Neural cell (in vitro differentiated cells): ENCODE data around the gene JUNB. TPM values are rescaled to one million over a fixed set of nuclear protein-coding genes. Genes with fewer than 3 reads are reported as not detected.

Experiments
- H2AFZ ChIP-seq: fragments of 200-600, 300-800 bp; sonication (generic), shearing (Covaris generic); 2 replicates; pipeline ENCODE4 v1.6.0; 2014; ENCODE audit warnings: low read depth, mild to moderate bottlenecking, antibody characterized with exemption, low read length, moderate library complexity
- H3F3A ChIP-seq: fragments of 200-600 bp; shearing (Covaris generic); 2 replicates; pipeline ENCODE4 v1.6.1; 2016; ENCODE audit warnings: mild to moderate bottlenecking, moderate library complexity, mixed read lengths, antibody characterized with exemption, low read length; ENCODE audit not compliant: insufficient read depth, poor library complexity, severe bottlenecking
- H3K27ac ChIP-seq: fragments of 200-600, 300-800 bp; sonication (generic), shearing (Covaris generic); 2 replicates; pipeline ENCODE4 v1.5.1; 2014; ENCODE audit warnings: mild to moderate bottlenecking, low read length, moderate library complexity
- H3K27me3 ChIP-seq: fragments of 300-800, 200-600 bp; sonication (generic), shearing (Covaris generic); 2 replicates; pipeline ENCODE4 v1.6.0; 2014; ENCODE audit warnings: mild to moderate bottlenecking, low read depth, low read length, moderate library complexity; ENCODE audit not compliant: insufficient read depth
- H3K36me3 ChIP-seq: fragments of 300-800, 200-600 bp; sonication (generic), shearing (Covaris generic); 2 replicates; pipeline ENCODE4 v1.5.1; 2014; ENCODE audit warnings: mild to moderate bottlenecking, antibody characterized with exemption, low read length, moderate library complexity; ENCODE audit not compliant: insufficient read depth
- H3K4me2 ChIP-seq: fragments of 300-800, 200-600 bp; sonication (generic), shearing (Covaris generic); 2 replicates; pipeline ENCODE4 v1.6.0; 2014; ENCODE audit warnings: mild to moderate bottlenecking, low read length
- H3K4me3 ChIP-seq: fragments of 300-800, 200-600 bp; sonication (generic), shearing (Covaris generic); 2 replicates; pipeline ENCODE4 v1.5.1; 2014; ENCODE audit warnings: mild to moderate bottlenecking, low read length, moderate library complexity
- H3K79me2 ChIP-seq: fragments of 200-600 bp; shearing (Covaris generic); replicated peaks from 2 replicates; pipeline ENCODE4 v1.6.0; 2014; ENCODE audit warnings: mild to moderate bottlenecking, low read length, moderate library complexity; ENCODE audit not compliant: insufficient read depth
- H3K9ac ChIP-seq: fragments of 300-800, 200-600 bp; sonication (generic), shearing (Covaris generic); 2 replicates; pipeline ENCODE4 v1.6.1; 2016; ENCODE audit warnings: mild to moderate bottlenecking, low read length, mixed read lengths
- H3K9me2 ChIP-seq: fragments of 200-600 bp; shearing (Covaris generic); 2 replicates; pipeline ENCODE4 v1.6.1; 2016; ENCODE audit warnings: mild to moderate bottlenecking, low read length, mixed read lengths; ENCODE audit not compliant: insufficient read depth
- H3K9me3 ChIP-seq: fragments of 200-600, 300-800 bp; sonication (generic), shearing (Covaris generic); 2 replicates; pipeline ENCODE4 v1.6.1; 2016; ENCODE audit warnings: mild to moderate bottlenecking, mixed run types, low read length, moderate library complexity, mixed read lengths
- H4K20me1 ChIP-seq: fragments of 200-600 bp; shearing (Covaris generic); 2 replicates; pipeline ENCODE4 v1.6.1; 2016; ENCODE audit warnings: mild to moderate bottlenecking, mixed run types; ENCODE audit not compliant: insufficient read depth
- EP300 ChIP-seq: fragments of 450-650 bp; conservative IDR thresholded peaks from 2 replicates; pipeline ENCODE4 v1.6.1; 2014; ENCODE audit warnings: antibody characterized with exemption, mild to moderate bottlenecking, moderate library complexity; ENCODE audit not compliant: poor library complexity, severe bottlenecking
- EZH2 ChIP-seq: fragments of 200-600, 300-800 bp; shearing (Covaris generic), sonication (generic); IDR thresholded peaks from 2 replicates; pipeline ENCODE4 v1.6.1; 2014; ENCODE audit warnings: antibody characterized with exemption, low read length, borderline replicate concordance, mild to moderate bottlenecking; ENCODE audit not compliant: insufficient read depth, poor library complexity, severe bottlenecking
- MXI1 ChIP-seq: fragments of 450-650 bp; conservative IDR thresholded peaks from 2 replicates; pipeline ENCODE4 v1.6.1; 2014; ENCODE audit warnings: antibody characterized with exemption, mild to moderate bottlenecking; ENCODE audit not compliant: poor library complexity, severe bottlenecking
- POLR2AphosphoS5 ChIP-seq: IDR thresholded peaks from 2 replicates; pipeline ENCODE4 v1.6.1; 2012
- RAD21 ChIP-seq: fragments of 450-650 bp; conservative IDR thresholded peaks from 2 replicates; pipeline ENCODE4 v1.6.1; 2014; ENCODE audit warnings: antibody characterized with exemption, mild to moderate bottlenecking, moderate library complexity
- SMC3 ChIP-seq: fragments of 450-650 bp; conservative IDR thresholded peaks from 2 replicates; pipeline ENCODE4 v1.6.1; 2014; ENCODE audit warnings: antibody characterized with exemption, mild to moderate bottlenecking, moderate library complexity; ENCODE audit not compliant: poor library complexity
- TAF1 ChIP-seq: IDR thresholded peaks from 2 replicates; pipeline ENCODE4 v1.6.1; 2012; ENCODE audit warnings: low read depth
- polyA plus RNA-seq: library from polyadenylated mRNA; depleted of rRNA; stranded (reverse); fragments of >200 nt; gene quantifications from 2 replicates; pipeline ENCODE4 v1.2.3, GENCODE V29; 2014
- TF ChIP-seq, protein P1 (sequence below): IDR thresholded peaks from 2 replicates; pipeline ENCODE4 v1.6.1; 2012; ENCODE audit warnings: borderline replicate concordance
- TF ChIP-seq, protein P2 (sequence below): fragments of 450-650 bp; IDR thresholded peaks from 2 replicates; pipeline ENCODE4 v1.5.1; 2014; ENCODE audit warnings: antibody characterized with exemption, mild to moderate bottlenecking, moderate library complexity; ENCODE audit not compliant: poor library complexity, severe bottlenecking

JUNB gene
- polyA plus RNA-seq, 1 donor from 2014 or later: 18.7 TPM

GRCh38 chr19:12782174-12782423 lies 9.2 kb upstream of the JUNB start:
- no peaks in the 10 kb centered on the region for H3K9me3 ChIP-seq
- H3F3A ChIP-seq: no peaks in the 10 kb centered on the region
- no peaks in the 10 kb centered on the region for H3K9me2 ChIP-seq
- no peaks in the 10 kb centered on the region for H3K79me2 ChIP-seq
- peak overlapping the region; percentile 70 for H3K27ac ChIP-seq
- H3K9ac ChIP-seq: peak overlapping the region; percentile 85
- peak overlapping the region; percentile 75 for H3K4me3 ChIP-seq
- no peaks in the 10 kb centered on the region for H4K20me1 ChIP-seq
- peak overlapping the region; percentile 31 for H2AFZ ChIP-seq
- no peaks in the 10 kb centered on the region for H3K27me3 ChIP-seq
- H3K4me2 ChIP-seq: no peak overlapping the region
- H3K36me3 ChIP-seq: no peaks in the 10 kb centered on the region
- TF ChIP-seq, protein P1, sequence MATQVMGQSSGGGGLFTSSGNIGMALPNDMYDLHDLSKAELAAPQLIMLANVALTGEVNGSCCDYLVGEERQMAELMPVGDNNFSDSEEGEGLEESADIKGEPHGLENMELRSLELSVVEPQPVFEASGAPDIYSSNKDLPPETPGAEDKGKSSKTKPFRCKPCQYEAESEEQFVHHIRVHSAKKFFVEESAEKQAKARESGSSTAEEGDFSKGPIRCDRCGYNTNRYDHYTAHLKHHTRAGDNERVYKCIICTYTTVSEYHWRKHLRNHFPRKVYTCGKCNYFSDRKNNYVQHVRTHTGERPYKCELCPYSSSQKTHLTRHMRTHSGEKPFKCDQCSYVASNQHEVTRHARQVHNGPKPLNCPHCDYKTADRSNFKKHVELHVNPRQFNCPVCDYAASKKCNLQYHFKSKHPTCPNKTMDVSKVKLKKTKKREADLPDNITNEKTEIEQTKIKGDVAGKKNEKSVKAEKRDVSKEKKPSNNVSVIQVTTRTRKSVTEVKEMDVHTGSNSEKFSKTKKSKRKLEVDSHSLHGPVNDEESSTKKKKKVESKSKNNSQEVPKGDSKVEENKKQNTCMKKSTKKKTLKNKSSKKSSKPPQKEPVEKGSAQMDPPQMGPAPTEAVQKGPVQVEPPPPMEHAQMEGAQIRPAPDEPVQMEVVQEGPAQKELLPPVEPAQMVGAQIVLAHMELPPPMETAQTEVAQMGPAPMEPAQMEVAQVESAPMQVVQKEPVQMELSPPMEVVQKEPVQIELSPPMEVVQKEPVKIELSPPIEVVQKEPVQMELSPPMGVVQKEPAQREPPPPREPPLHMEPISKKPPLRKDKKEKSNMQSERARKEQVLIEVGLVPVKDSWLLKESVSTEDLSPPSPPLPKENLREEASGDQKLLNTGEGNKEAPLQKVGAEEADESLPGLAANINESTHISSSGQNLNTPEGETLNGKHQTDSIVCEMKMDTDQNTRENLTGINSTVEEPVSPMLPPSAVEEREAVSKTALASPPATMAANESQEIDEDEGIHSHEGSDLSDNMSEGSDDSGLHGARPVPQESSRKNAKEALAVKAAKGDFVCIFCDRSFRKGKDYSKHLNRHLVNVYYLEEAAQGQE: no peak
- TF ChIP-seq MXI1 (no peak), SMC3 (no peak), TAF1 (no peak), EZH2 (no peak), POLR2AphosphoS5 (no peak), EP300 (no peak), RAD21 (no peak)
- TF ChIP-seq, protein P2, sequence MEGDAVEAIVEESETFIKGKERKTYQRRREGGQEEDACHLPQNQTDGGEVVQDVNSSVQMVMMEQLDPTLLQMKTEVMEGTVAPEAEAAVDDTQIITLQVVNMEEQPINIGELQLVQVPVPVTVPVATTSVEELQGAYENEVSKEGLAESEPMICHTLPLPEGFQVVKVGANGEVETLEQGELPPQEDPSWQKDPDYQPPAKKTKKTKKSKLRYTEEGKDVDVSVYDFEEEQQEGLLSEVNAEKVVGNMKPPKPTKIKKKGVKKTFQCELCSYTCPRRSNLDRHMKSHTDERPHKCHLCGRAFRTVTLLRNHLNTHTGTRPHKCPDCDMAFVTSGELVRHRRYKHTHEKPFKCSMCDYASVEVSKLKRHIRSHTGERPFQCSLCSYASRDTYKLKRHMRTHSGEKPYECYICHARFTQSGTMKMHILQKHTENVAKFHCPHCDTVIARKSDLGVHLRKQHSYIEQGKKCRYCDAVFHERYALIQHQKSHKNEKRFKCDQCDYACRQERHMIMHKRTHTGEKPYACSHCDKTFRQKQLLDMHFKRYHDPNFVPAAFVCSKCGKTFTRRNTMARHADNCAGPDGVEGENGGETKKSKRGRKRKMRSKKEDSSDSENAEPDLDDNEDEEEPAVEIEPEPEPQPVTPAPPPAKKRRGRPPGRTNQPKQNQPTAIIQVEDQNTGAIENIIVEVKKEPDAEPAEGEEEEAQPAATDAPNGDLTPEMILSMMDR: no peak

- H4K20me1 ChIP-seq: no peaks in the 10 kb centered on the region
- H3K4me3 ChIP-seq: peak overlapping the region; percentile 75
- no peaks in the 10 kb centered on the region for H3F3A ChIP-seq
- H3K27ac ChIP-seq: peak overlapping the region; percentile 70
- peak overlapping the region; percentile 31 for H2AFZ ChIP-seq
- H3K9ac ChIP-seq: peak overlapping the region; percentile 85
- H3K4me2 ChIP-seq: peak overlapping the region; percentile 70
- H3K79me2 ChIP-seq: no peaks in the 10 kb centered on the region
- H3K9me2 ChIP-seq: no peaks in the 10 kb centered on the region
- TF ChIP-seq, protein P2: peak; percentile 36
- TF ChIP-seq MXI1 (peak; percentile 92), POLR2AphosphoS5 (peak; percentile 52), RAD21 (no peak), SMC3 (peak; percentile 24), EP300 (peak; percentile 68), TAF1 (no peak), EZH2 (no peak)
- TF ChIP-seq, protein P1: peak; percentile 78
- no peaks in the 10 kb centered on the region for H3K36me3 ChIP-seq
- no peaks in the 10 kb centered on the region for H3K27me3 ChIP-seq
- H3K9me3 ChIP-seq: no peaks in the 10 kb centered on the region
Observed at GRCh38 chr19:12782424-12783290, 8.6 kb upstream of the JUNB start.
